ENCODE results near the gene TRIM28. TPM values are rescaled to one million over a fixed set of nuclear protein-coding genes. Genes with fewer than 3 reads are reported as not detected.

TRIM28 gene
- total RNA-seq, 1 experiment from 2014 or later, result 908 TPM

- POLR2A ChIA-PET, result interaction anchor here (1.0 kb wide), 1 partner anchor 10 kb away, joined by 3 read pairs; no protein-coding TSS in a partner anchor
- H3K4me1 ChIP-seq (ENCODE audit: control insufficient read depth in 1 of 2, insufficient read depth in 2 of 2, low read length in 2 of 2), result peaks cover 9 to 16% of the 10 kb centered on the region in 2 experiments
- no peaks in the 10 kb centered on the region for H3K9me2 ChIP-seq (ENCODE audit: insufficient read depth)
- no peak overlapping the region for H2AFZ ChIP-seq (ENCODE audit: low read depth, low read length, poor library complexity, severe bottlenecking)
- BruUV-seq (replicated peaks), result no TSS peak
- peaks cover 8% of the 10 kb centered on the region; the same call in 1 of the 2 replicates for H3K79me2 ChIP-seq (ENCODE audit: insufficient read depth, low read length)
- DNase-seq (ENCODE audit: low read depth, low spot score) (no peak), ATAC-seq (no peak)
- no peaks in the 10 kb centered on the region for H3K27me3 ChIP-seq (ENCODE audit: insufficient read depth, low read length)
- CTCF ChIA-PET, result no interaction called here
- TF ChIP-seq ATF3 (IDR thresholded peaks at IDR 0.05), result no peak
- TF ChIP-seq POLR2AphosphoS5 (IDR thresholded peaks at IDR 0.05; ENCODE audit: low read depth, low read length), result peak; percentile 5; the same call in 1 of the 2 replicates
- H4K20me1 ChIP-seq (ENCODE audit: insufficient read depth), result no peaks in the 10 kb centered on the region
- RAD21 ChIA-PET (ENCODE audit: low non-redundant PET in 1 of 2, low total read pairs in 2 of 2, uncharacterized antibody in 2 of 2, unreplicated experiment in 2 of 2), result no interaction called here
- H3K9me3 ChIP-seq (ENCODE audit: control insufficient read depth in 1 of 2, insufficient read depth in 1 of 2, low read depth in 1 of 2, low read length in 2 of 2), result no peaks in the 10 kb centered on the region
- H3K36me3 ChIP-seq (ENCODE audit: control insufficient read depth in 1 of 2, insufficient read depth in 2 of 2, low read length in 2 of 2), result peaks cover 0 to 14% of the 10 kb centered on the region in 2 experiments; a peak in 1 of 4 replicates
- no peak overlapping the region for H3K4me3 ChIP-seq (replicated peaks in 1 of 2; ENCODE audit: low read depth in 1 of 2, low read length in 2 of 2)
- no peak overlapping the region for H3K27ac ChIP-seq (ENCODE audit: low read depth, low read length)
- H3K9ac ChIP-seq (ENCODE audit: low read length), result no peak overlapping the region
- intact Hi-C loops (cut with micrococcal nuclease), result no loop called here
- no peak overlapping the region for H3K4me2 ChIP-seq (ENCODE audit: low read length)
Observed at GRCh38 chr19:58569191-58569942, 25.5 kb downstream of the TRIM28 start.

GRCh38 chr19:58569943-58570670 is 26.2 kb downstream of the TRIM28 start:
- no TSS peak for BruUV-seq (replicated peaks)
- CTCF ChIA-PET, result no interaction called here
- peaks cover 12 to 20% of the 10 kb centered on the region in 2 experiments for H3K4me1 ChIP-seq (ENCODE audit: control insufficient read depth in 1 of 2, insufficient read depth in 2 of 2, low read length in 2 of 2)
- RAD21 ChIA-PET (ENCODE audit: low non-redundant PET in 1 of 2, low total read pairs in 2 of 2, uncharacterized antibody in 2 of 2, unreplicated experiment in 2 of 2), result no interaction called here
- H3K27me3 ChIP-seq (ENCODE audit: insufficient read depth, low read length), result no peaks in the 10 kb centered on the region
- no peak overlapping the region for H3K4me3 ChIP-seq (replicated peaks in 1 of 2; ENCODE audit: low read depth in 1 of 2, low read length in 2 of 2)
- DNase-seq (ENCODE audit: low read depth, low spot score) (no peak), ATAC-seq (no peak)
- no peak overlapping the region for H3K9ac ChIP-seq (ENCODE audit: low read length)
- peaks cover 0 to 14% of the 10 kb centered on the region in 2 experiments; a peak in 1 of 4 replicates for H3K36me3 ChIP-seq (ENCODE audit: control insufficient read depth in 1 of 2, insufficient read depth in 2 of 2, low read length in 2 of 2)
- peaks cover 8% of the 10 kb centered on the region; the same call in 1 of the 2 replicates for H3K79me2 ChIP-seq (ENCODE audit: insufficient read depth, low read length)
- POLR2A ChIA-PET, result interaction anchor here (1.0 kb wide), 1 partner anchor 11 kb away, joined by 3 read pairs; no protein-coding TSS in a partner anchor
- no peaks in the 10 kb centered on the region for H3K9me2 ChIP-seq (ENCODE audit: insufficient read depth)
- H3K27ac ChIP-seq (ENCODE audit: low read depth, low read length), result no peak overlapping the region
- no peaks in the 10 kb centered on the region for H4K20me1 ChIP-seq (ENCODE audit: insufficient read depth)
- no peak overlapping the region for H3K4me2 ChIP-seq (ENCODE audit: low read length)
- H2AFZ ChIP-seq (ENCODE audit: low read depth, low read length, poor library complexity, severe bottlenecking), result no peak overlapping the region
- intact Hi-C loops (cut with micrococcal nuclease), result no loop called here
- no peaks in the 10 kb centered on the region for H3K9me3 ChIP-seq (ENCODE audit: control insufficient read depth in 1 of 2, insufficient read depth in 1 of 2, low read depth in 1 of 2, low read length in 2 of 2)
- TF ChIP-seq EZH2 (IDR thresholded peaks at IDR 0.05) (no peak), JUND (IDR thresholded peaks at IDR 0.05) (no peak), POLR2AphosphoS5 (IDR thresholded peaks at IDR 0.05; ENCODE audit: low read depth, low read length) (no peak), SRF (IDR thresholded peaks at IDR 0.05; ENCODE audit: low read depth) (no peak), CEBPB (IDR thresholded peaks at IDR 0.05; ENCODE audit: low read depth) (no peak), TCF7L2 (IDR thresholded peaks at IDR 0.05; ENCODE audit: borderline replicate concordance, extremely low read depth, insufficient read depth, insufficient read length) (no peak), EGR1 (IDR thresholded peaks at IDR 0.05; ENCODE audit: low read depth) (no peak), REST (IDR thresholded peaks at IDR 0.05; ENCODE audit: low read depth) (no peak), RAD21 (IDR thresholded peaks at IDR 0.05; ENCODE audit: low read depth) (no peak), ZNF274 (IDR thresholded peaks at IDR 0.05; ENCODE audit: low read depth, low read length) (no peak), POLR2A (IDR thresholded peaks at IDR 0.05; ENCODE audit: borderline replicate concordance, extremely low read depth, insufficient read depth, insufficient read length) (no peak), EZH2phosphoT487 (IDR thresholded peaks at IDR 0.05; ENCODE audit: borderline replicate concordance) (no peak), MAX (IDR thresholded peaks at IDR 0.05) (no peak), SIN3A (IDR thresholded peaks at IDR 0.05; ENCODE audit: low read depth) (no peak), ATF3 (IDR thresholded peaks at IDR 0.05) (no peak)

Measured in HCT116 (cell line).